ENCODE measurements around the gene ESR2.

The ESR2 gene

GRCh38 chr14:64174922-64175782 is 119.0 kb downstream of the ESR2 start:
- no peaks in the 10 kb centered on the region for H3K27me3 ChIP-seq (ENCODE audit: control insufficient read depth in 5 of 5, insufficient read depth in 4 of 5, low read length in 5 of 5)
- H3K4me1 ChIP-seq (ENCODE audit: control insufficient read depth in 5 of 5, insufficient read depth in 5 of 5, low read length in 5 of 5) = no peaks in the 10 kb centered on the region
- H3K36me3 ChIP-seq (ENCODE audit: control insufficient read depth in 5 of 5, insufficient read depth in 5 of 5, low read length in 5 of 5) = peaks cover 11 to 55% (median 34%) of the 10 kb centered on the region in 5 donors
- H3K9ac ChIP-seq (ENCODE audit: low read length in 5 of 5) = no peak overlapping the region
- H3K4me3 ChIP-seq (ENCODE audit: low read depth in 1 of 5, low read length in 5 of 5) = no peak overlapping the region
- no peak overlapping the region for H3K27ac ChIP-seq (ENCODE audit: low read depth, low read length)
- no peaks in the 10 kb centered on the region for H3K9me3 ChIP-seq (ENCODE audit: control insufficient read depth in 5 of 5, low read length in 5 of 5)

- no peak overlapping the region for H3K27ac ChIP-seq (ENCODE audit: low read depth, low read length)
- no peaks in the 10 kb centered on the region for H3K4me1 ChIP-seq (ENCODE audit: control insufficient read depth in 5 of 5, insufficient read depth in 5 of 5, low read length in 5 of 5)
- H3K36me3 ChIP-seq (ENCODE audit: control insufficient read depth in 5 of 5, insufficient read depth in 5 of 5, low read length in 5 of 5) = peaks cover 4 to 76% (median 58%) of the 10 kb centered on the region in 5 donors
- no peak overlapping the region for H3K4me3 ChIP-seq (ENCODE audit: low read depth in 1 of 5, low read length in 5 of 5)
- H3K9me3 ChIP-seq (ENCODE audit: control insufficient read depth in 5 of 5, low read length in 5 of 5) = no peaks in the 10 kb centered on the region
- H3K9ac ChIP-seq (ENCODE audit: low read length in 5 of 5) = no peak overlapping the region
- H3K27me3 ChIP-seq (ENCODE audit: control insufficient read depth in 5 of 5, insufficient read depth in 4 of 5, low read length in 5 of 5) = no peaks in the 10 kb centered on the region
Measured at GRCh38 chr14:64170181-64170580, 124.0 kb downstream of the ESR2 start.

GRCh38 chr14:64159588-64159987 is 134.6 kb downstream of the ESR2 start:
- H3K9me3 ChIP-seq (ENCODE audit: control insufficient read depth in 5 of 5, low read length in 5 of 5) = no peaks in the 10 kb centered on the region
- no peak overlapping the region for H3K4me3 ChIP-seq (ENCODE audit: low read depth in 1 of 5, low read length in 5 of 5)
- no peak overlapping the region for H3K27ac ChIP-seq (ENCODE audit: low read depth, low read length)
- peaks cover 5 to 48% (median 38%) of the 10 kb centered on the region in 5 donors for H3K36me3 ChIP-seq (ENCODE audit: control insufficient read depth in 5 of 5, insufficient read depth in 5 of 5, low read length in 5 of 5)
- H3K9ac ChIP-seq (ENCODE audit: low read length in 5 of 5) = no peak overlapping the region
- H3K27me3 ChIP-seq (ENCODE audit: control insufficient read depth in 5 of 5, insufficient read depth in 4 of 5, low read length in 5 of 5) = no peaks in the 10 kb centered on the region
- H3K4me1 ChIP-seq (ENCODE audit: control insufficient read depth in 5 of 5, insufficient read depth in 5 of 5, low read length in 5 of 5) = no peaks in the 10 kb centered on the region

GRCh38 chr14:64158608-64159007 is 135.6 kb downstream of the ESR2 start:
- no peak overlapping the region for H3K27ac ChIP-seq (ENCODE audit: low read depth, low read length)
- no peak overlapping the region for H3K9ac ChIP-seq (ENCODE audit: low read length in 5 of 5)
- H3K27me3 ChIP-seq (ENCODE audit: control insufficient read depth in 5 of 5, insufficient read depth in 4 of 5, low read length in 5 of 5) = no peaks in the 10 kb centered on the region
- peaks cover 4 to 47% (median 33%) of the 10 kb centered on the region in 5 donors for H3K36me3 ChIP-seq (ENCODE audit: control insufficient read depth in 5 of 5, insufficient read depth in 5 of 5, low read length in 5 of 5)
- no peaks in the 10 kb centered on the region for H3K4me1 ChIP-seq (ENCODE audit: control insufficient read depth in 5 of 5, insufficient read depth in 5 of 5, low read length in 5 of 5)
- H3K9me3 ChIP-seq (ENCODE audit: control insufficient read depth in 5 of 5, low read length in 5 of 5) = no peaks in the 10 kb centered on the region
- no peak overlapping the region for H3K4me3 ChIP-seq (ENCODE audit: low read depth in 1 of 5, low read length in 5 of 5)

GRCh38 chr14:64149921-64150320 is 144.2 kb downstream of the ESR2 start:
- peaks cover 10 to 45% (median 39%) of the 10 kb centered on the region in 5 donors for H3K36me3 ChIP-seq (ENCODE audit: control insufficient read depth in 5 of 5, insufficient read depth in 5 of 5, low read length in 5 of 5)
- H3K4me3 ChIP-seq (ENCODE audit: low read depth in 1 of 5, low read length in 5 of 5) = no peak overlapping the region
- no peaks in the 10 kb centered on the region for H3K4me1 ChIP-seq (ENCODE audit: control insufficient read depth in 5 of 5, insufficient read depth in 5 of 5, low read length in 5 of 5)
- H3K27ac ChIP-seq (ENCODE audit: low read depth, low read length) = no peak overlapping the region
- H3K9ac ChIP-seq (ENCODE audit: low read length in 5 of 5) = no peak overlapping the region
- H3K9me3 ChIP-seq (ENCODE audit: control insufficient read depth in 5 of 5, low read length in 5 of 5) = no peaks in the 10 kb centered on the region
- H3K27me3 ChIP-seq (ENCODE audit: control insufficient read depth in 5 of 5, insufficient read depth in 4 of 5, low read length in 5 of 5) = no peaks in the 10 kb centered on the region

- Histone ChIP-seq H3K4me1 (ENCODE audit: control insufficient read depth in 5 of 5, insufficient read depth in 5 of 5, low read length in 5 of 5) (no peaks in the 10 kb centered on the region), H3K9me3 (ENCODE audit: control insufficient read depth in 5 of 5, low read length in 5 of 5) (no peaks in the 10 kb centered on the region), H3K9ac (ENCODE audit: low read length in 5 of 5) (no peak overlapping the region), H3K27ac (ENCODE audit: low read depth, low read length) (no peak overlapping the region), H3K4me3 (ENCODE audit: low read depth in 1 of 5, low read length in 5 of 5) (no peak overlapping the region), H3K36me3 (ENCODE audit: control insufficient read depth in 5 of 5, insufficient read depth in 5 of 5, low read length in 5 of 5) (peaks cover 12 to 48% (median 34%) of the 10 kb centered on the region in 5 donors), H3K27me3 (ENCODE audit: control insufficient read depth in 5 of 5, insufficient read depth in 4 of 5, low read length in 5 of 5) (no peaks in the 10 kb centered on the region)
Measured at GRCh38 chr14:64147126-64147790, 146.9 kb downstream of the ESR2 start.

- Histone ChIP-seq H3K4me3 (ENCODE audit: low read depth in 1 of 5, low read length in 5 of 5) (no peak overlapping the region), H3K36me3 (ENCODE audit: control insufficient read depth in 5 of 5, insufficient read depth in 5 of 5, low read length in 5 of 5) (peaks cover 15 to 53% (median 48%) of the 10 kb centered on the region in 5 donors), H3K27ac (ENCODE audit: low read depth, low read length) (no peak overlapping the region), H3K9ac (ENCODE audit: low read length in 5 of 5) (no peak overlapping the region), H3K4me1 (ENCODE audit: control insufficient read depth in 5 of 5, insufficient read depth in 5 of 5, low read length in 5 of 5) (no peaks in the 10 kb centered on the region), H3K9me3 (ENCODE audit: control insufficient read depth in 5 of 5, low read length in 5 of 5) (no peaks in the 10 kb centered on the region), H3K27me3 (ENCODE audit: control insufficient read depth in 5 of 5, insufficient read depth in 4 of 5, low read length in 5 of 5) (no peaks in the 10 kb centered on the region)
Measured at GRCh38 chr14:64137657-64138290, 156.4 kb downstream of the ESR2 start.

GRCh38 chr14:64126548-64126947 is 167.6 kb downstream of the ESR2 start:
- Histone ChIP-seq H3K9ac (ENCODE audit: low read length in 5 of 5) (no peak overlapping the region), H3K9me3 (ENCODE audit: control insufficient read depth in 5 of 5, low read length in 5 of 5) (no peaks in the 10 kb centered on the region), H3K4me1 (ENCODE audit: control insufficient read depth in 5 of 5, insufficient read depth in 5 of 5, low read length in 5 of 5) (peaks cover 0 to 2% (median 0%) of the 10 kb centered on the region in 5 donors), H3K36me3 (ENCODE audit: control insufficient read depth in 5 of 5, insufficient read depth in 5 of 5, low read length in 5 of 5) (peaks cover 14 to 86% (median 58%) of the 10 kb centered on the region in 5 donors), H3K27me3 (ENCODE audit: control insufficient read depth in 5 of 5, insufficient read depth in 4 of 5, low read length in 5 of 5) (no peaks in the 10 kb centered on the region), H3K27ac (ENCODE audit: low read depth, low read length) (no peak overlapping the region), H3K4me3 (ENCODE audit: low read depth in 1 of 5, low read length in 5 of 5) (no peak overlapping the region)

GRCh38 chr14:64125270-64125669 is 168.9 kb downstream of the ESR2 start:
- Histone ChIP-seq H3K27me3 (ENCODE audit: control insufficient read depth in 5 of 5, insufficient read depth in 4 of 5, low read length in 5 of 5) (no peaks in the 10 kb centered on the region), H3K4me1 (ENCODE audit: control insufficient read depth in 5 of 5, insufficient read depth in 5 of 5, low read length in 5 of 5) (no peaks in the 10 kb centered on the region), H3K9ac (ENCODE audit: low read length in 5 of 5) (no peak overlapping the region), H3K4me3 (ENCODE audit: low read depth in 1 of 5, low read length in 5 of 5) (no peak overlapping the region), H3K27ac (ENCODE audit: low read depth, low read length) (no peak overlapping the region), H3K36me3 (ENCODE audit: control insufficient read depth in 5 of 5, insufficient read depth in 5 of 5, low read length in 5 of 5) (peaks cover 9 to 87% (median 55%) of the 10 kb centered on the region in 5 donors), H3K9me3 (ENCODE audit: control insufficient read depth in 5 of 5, low read length in 5 of 5) (no peaks in the 10 kb centered on the region)

Measured in subcutaneous abdominal adipose tissue (tissue), 5 donors.